Right cardiac atrium (tissue), 5 donors: ENCODE results near the gene PKP3. TPM values are rescaled to one million over a fixed set of nuclear protein-coding genes. Genes with fewer than 3 reads are reported as not detected.

ENCODE experiments used
- ATAC-seq, 2 donors: fragments of 200-7000 bp; cut with Tn5 transposase; one replicate each; pipeline versions ENCODE4 v1.8.0 to v1.9.1; 2020; ENCODE audit warnings: moderate library complexity in 2 of 2, mild to moderate bottlenecking in 1 of 2
- DNase-seq, 3 donors: peaks; one replicate each; pipeline ENCODE4 v3.0.0-alpha.2; 2020
- H3K27ac ChIP-seq: one replicate; pipeline ENCODE4 v1.5.1; 2013; ENCODE audit warnings: mild to moderate bottlenecking, low read length, control low read depth, moderate library complexity
- H3K27me3 ChIP-seq: one replicate; pipeline ENCODE4 v1.6.1; 2013; ENCODE audit not compliant: control insufficient read depth, insufficient read depth
- H3K4me1 ChIP-seq: one replicate; pipeline ENCODE4 v1.6.1; 2013; ENCODE audit warnings: low read length; ENCODE audit not compliant: control insufficient read depth, insufficient read depth
- H3K4me3 ChIP-seq: one replicate; pipeline ENCODE4 v1.5.1; 2013; ENCODE audit warnings: low read length, control low read depth
- H3K9me3 ChIP-seq: one replicate; pipeline ENCODE4 v1.6.1; 2013; ENCODE audit warnings: low read length; ENCODE audit not compliant: control insufficient read depth
- WGBS: extraction: QIAGEN DNeasy Blood & Tissue Kit; methylation state at CpG from one replicate; pipeline ENCODE4 v1.1.7; 2013; 5-methylcytosine and 5-hydroxymethylcytosine counted together
- intact Hi-C, 4 donors: fragments of 100-400 bp; cut with DNase I; formaldehyde crosslinking; loops; one replicate each; pipeline versions ENCODE4 v1.11.0 to v1.14.0; 2022 to 2023
- polyA plus RNA-seq: library from polyadenylated mRNA; stranded (reverse); fragments of 200-250 nt; gene quantifications from one replicate; pipeline ENCODE4 v1.2.3, GENCODE V29; 2013
- total RNA-seq, 4 donors: library from RNA; stranded (reverse); fragmentation: NEBNext Ultra II Directional; extraction: Animal tissue kit (Norgen Biotek cat#: 25700); gene quantifications; one replicate each; pipeline ENCODE4 v1.2.1, GENCODE V29; 2021
- donor health status: healthy with polysubstance abuse.
- donor health status: DM: no; HTN: yes; CAD: no.
- donor health status: DM: no; HTN: no; CAD: no.
- donor health status: DM: no; HTN: yes; CAD: no; lungs with severe emphysema.
- donor health status: DM: yes; HTN: yes; CAD: no.

PKP3 gene
- total and polyA plus RNA-seq, 5 donors, result 0.26 to 0.88 (median 0.40) TPM

DNA sequence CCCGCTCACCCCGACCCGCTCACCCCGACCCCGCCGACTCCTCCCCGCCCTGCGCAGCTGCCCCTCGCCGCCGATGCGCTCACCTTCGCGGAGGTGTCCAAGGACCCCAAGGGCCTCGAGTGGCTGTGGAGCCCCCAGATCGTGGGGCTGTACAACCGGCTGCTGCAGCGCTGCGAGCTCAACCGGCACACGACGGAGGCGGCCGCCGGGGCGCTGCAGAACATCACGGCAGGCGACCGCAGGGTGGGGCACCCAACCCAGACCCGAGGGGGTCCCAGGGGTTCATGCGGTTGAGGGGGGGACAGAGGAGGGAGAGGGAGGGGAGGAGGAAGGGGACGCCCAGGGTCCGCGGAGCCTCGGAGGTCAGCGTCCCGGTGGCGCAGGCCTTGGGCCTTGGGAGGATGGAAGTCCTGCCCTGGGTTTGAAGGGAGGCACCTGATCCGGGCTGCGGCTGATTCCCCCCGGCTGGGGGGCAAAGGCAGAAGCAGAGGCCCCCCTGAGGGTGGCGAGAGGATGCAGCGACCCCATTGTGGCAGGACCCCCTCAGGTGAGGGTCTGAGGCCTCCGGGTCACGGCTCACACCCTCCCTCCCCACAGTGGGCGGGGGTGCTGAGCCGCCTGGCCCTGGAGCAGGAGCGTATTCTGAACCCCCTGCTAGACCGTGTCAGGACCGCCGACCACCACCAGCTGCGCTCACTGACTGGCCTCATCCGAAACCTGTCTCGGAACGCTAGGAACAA is 9.2 kb downstream of the PKP3 start:
- Histone ChIP-seq H3K27me3 (no peaks in the 10 kb centered on the region), H3K4me3 (no peak overlapping the region), H3K27ac (no peak overlapping the region), H3K4me1 (no peaks in the 10 kb centered on the region), H3K9me3 (no peaks in the 10 kb centered on the region)
- DNase-seq (peak in 2 of 3 donors; percentile 47 to 65), ATAC-seq (no peak)
- WGBS, result 91% methylated on average over 55 of the region's 55 CpGs
- intact Hi-C loops, result no loop called here

DNA sequence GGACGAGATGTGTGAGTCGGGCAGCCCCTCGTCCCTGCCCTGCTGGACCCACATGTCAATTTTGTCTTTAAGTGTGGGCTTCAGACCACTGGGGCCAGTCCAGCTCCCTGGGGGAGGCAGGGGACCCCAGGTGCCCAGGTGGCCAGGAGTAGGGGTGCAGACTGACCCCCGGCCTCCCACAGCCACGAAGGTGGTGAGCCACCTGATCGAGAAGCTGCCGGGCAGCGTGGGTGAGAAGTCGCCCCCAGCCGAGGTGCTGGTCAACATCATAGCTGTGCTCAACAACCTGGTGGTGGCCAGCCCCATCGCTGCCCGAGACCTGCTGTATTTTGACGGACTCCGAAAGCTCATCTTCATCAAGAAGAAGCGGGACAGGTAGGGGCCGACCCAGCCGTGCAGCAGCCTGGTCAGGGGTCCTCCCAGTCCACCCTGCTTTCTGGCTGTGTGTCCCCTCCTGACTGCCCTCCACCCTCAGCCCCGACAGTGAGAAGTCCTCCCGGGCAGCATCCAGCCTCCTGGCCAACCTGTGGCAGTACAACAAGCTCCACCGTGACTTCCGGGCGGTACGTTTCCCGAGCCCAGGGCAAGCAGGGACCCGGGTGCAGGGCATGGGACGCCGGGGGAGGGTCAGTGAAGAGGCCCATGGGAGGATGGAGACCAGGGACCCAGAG is 9.9 kb downstream of the PKP3 start:
- 90% methylated on average over 27 of the region's 27 CpGs for WGBS
- peak in 2 of 3 donors; percentile 59 to 62 for DNase-seq
- intact Hi-C loops, result no loop called here

DNA sequence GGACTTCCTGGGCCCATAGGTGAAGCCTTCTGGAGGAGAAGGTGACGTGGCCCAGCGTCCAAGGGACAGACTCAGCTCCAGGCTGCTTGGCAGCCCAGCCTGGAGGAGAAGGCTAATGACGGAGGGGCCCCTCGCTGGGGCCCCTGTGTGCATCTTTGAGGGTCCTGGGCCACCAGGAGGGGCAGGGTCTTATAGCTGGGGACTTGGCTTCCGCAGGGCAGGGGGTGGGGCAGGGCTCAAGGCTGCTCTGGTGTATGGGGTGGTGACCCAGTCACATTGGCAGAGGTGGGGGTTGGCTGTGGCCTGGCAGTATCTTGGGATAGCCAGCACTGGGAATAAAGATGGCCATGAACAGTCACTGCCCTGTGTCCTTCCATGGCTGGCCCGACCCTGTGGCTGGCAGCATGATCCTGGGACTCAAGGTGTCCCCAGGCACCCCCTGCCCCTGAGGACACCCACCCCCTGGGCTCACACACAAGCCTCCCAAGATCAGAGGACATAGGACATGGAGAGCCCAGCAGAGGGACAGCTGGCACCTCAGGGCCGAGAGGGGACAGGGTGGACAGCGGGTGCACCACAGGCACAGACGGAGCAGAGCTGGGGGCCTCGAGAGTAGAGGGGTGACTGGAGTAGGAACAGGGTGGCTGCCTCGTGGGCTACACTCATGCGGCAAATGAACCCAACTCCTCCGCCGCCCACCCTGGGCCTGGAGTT is 10.7 kb downstream of the PKP3 start:
- intact Hi-C loops, result no loop called here
- WGBS, result 92% methylated on average over 14 of the region's 14 CpGs
- peak in 2 of 3 donors; percentile 47 to 64 for DNase-seq
- no peak overlapping the region for H3K27ac ChIP-seq
- no peak for ATAC-seq
- H3K4me1 ChIP-seq, result no peaks in the 10 kb centered on the region
- no peaks in the 10 kb centered on the region for H3K27me3 ChIP-seq
- no peaks in the 10 kb centered on the region for H3K9me3 ChIP-seq
- H3K4me3 ChIP-seq, result no peak overlapping the region

More for the DNA sequence above, 9.9 kb downstream of the PKP3 start:
- Histone ChIP-seq H3K27me3 (no peaks in the 10 kb centered on the region), H3K4me1 (no peaks in the 10 kb centered on the region), H3K27ac (no peak overlapping the region), H3K4me3 (no peak overlapping the region), H3K9me3 (no peaks in the 10 kb centered on the region)
- ATAC-seq, result no peak

DNA sequence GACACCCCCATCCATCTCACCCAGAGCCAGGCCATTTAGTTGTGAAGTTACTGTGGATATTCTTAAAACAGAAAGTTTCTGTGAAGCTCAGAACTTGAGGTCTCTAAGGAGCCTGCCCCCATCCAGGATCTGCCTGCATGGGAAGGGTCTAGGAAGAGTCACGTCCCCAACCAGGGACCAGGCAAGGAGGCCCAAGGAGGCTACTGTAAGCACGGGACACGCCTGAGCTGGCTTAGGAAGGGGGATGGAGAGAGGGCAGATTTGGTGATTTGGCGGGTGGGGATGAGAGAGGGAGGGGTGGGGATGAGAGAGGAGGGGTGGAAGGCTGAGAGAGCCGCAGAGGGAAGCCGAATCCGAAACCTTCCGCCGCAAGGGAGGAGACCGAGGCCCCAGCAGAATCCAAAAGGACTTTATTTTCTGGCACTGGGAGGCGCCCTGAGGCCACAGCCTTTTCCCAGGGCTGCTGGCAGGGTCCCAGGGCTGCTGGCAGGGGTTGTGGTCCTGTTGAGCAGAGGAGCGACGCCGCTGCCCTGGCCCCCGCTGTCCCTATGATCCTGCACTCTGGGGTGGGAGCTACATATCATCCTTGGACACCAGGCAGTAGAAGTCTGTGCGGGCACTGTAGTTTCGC is 11.4 kb downstream of the PKP3 start:
- peak; percentile 3 to 22 for ATAC-seq
- WGBS, result 57% methylated on average over 17 of the region's 17 CpGs
- Histone ChIP-seq H3K9me3 (no peaks in the 10 kb centered on the region), H3K4me3 (no peak overlapping the region), H3K27me3 (no peaks in the 10 kb centered on the region), H3K4me1 (no peaks in the 10 kb centered on the region), H3K27ac (no peak overlapping the region)
- peak; percentile 82 to 93 (median 91) for DNase-seq
- intact Hi-C loops, result no loop called here

DNA sequence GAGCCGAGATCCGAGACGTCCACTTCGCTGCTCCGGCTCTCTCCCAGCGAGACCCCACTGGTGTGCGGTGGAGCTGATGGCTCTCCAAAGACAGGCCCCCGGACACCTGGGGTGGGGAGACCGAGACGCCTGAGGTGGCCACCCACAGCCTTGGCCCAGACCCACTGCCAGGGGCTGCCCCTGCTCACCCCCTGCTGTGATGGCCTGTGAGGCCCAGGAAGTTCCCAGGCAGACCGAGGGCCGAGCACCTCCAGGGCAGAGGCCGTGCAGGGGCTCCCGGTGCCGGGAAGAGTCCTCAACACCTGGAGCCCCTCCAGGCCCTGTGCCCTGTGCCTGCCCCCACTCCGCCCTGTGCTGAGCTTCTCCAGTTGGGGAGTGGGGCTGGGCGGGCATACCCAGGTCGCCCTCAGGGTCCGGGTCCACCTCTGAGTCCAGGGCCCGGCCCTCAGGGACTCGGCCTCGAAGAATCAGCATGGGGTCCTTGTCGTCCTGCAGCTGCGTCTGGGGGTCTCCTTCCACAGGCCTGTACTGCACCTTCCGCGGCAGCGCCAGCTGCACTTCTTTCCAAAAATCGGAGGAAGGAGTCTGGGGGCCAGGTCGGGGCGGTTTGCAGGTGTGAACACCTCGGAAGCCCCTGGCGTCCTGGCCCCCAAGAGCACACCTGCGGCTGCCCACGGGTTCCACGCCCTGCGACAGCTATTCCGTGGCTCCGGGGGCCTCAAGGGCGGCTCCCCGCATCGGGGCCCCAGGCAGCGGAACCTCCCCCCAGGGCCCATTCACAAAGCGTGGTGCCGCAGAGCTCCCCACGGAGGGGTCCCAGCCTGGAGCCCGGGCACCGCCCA is 12.2 kb downstream of the PKP3 start:
- H3K27ac ChIP-seq, result no peak overlapping the region
- H3K9me3 ChIP-seq, result no peaks in the 10 kb centered on the region
- ATAC-seq (peak; percentile 8 to 13), DNase-seq (peak in 2 of 3 donors; percentile 67 to 74)
- WGBS, result 60% methylated on average over 47 of the region's 47 CpGs
- H3K27me3 ChIP-seq, result no peaks in the 10 kb centered on the region
- intact Hi-C loops, result no loop called here
- H3K4me1 ChIP-seq, result no peaks in the 10 kb centered on the region
- H3K4me3 ChIP-seq, result peak overlapping the region; percentile 64

DNA sequence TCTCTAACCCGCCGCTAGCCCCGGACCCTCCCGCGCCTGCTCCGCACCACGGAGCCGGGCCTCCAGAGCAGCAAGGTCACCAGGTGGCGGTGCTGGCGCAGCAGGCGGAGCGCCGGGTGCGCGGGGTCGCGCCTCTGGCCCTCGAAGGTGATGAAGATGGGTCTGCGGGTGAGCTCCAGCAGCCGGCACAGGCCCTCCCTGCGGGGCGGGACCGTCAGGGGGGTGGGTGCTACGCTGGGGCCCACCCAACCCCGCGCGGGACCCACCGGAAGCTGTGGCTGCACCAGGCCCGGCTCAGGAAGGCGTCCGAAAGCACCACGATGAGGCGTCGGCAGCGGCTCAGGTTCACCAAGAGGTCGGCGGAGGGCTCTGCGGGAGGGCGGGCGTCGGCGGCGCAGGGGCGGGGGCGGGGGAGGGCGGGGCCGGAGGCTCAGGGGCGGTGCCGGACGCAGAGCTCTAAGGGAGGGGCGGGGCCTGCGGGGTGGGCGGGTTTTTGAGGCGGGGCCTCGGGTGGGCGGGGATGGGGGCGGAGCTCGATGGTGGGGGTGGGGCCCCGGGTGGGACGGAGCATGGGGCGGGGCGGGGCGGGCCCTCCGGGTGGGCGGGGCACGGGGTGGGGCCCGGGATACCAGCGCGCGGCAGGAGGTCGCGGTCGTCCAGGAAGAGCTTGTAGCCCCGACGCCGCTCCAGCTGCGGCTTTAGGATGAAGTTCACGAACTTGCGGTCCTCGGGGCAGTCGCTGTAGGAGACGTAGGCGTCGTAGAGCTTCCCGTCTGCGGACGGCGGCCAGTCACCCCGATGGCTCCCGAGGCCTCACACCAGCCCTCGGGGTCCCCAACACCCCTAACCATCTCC is 13.0 kb downstream of the PKP3 start:
- H3K27ac ChIP-seq, result peak overlapping the region; percentile 48
- DNase-seq, result peak; percentile 89 to 95 (median 95)
- no peaks in the 10 kb centered on the region for H3K9me3 ChIP-seq
- H3K27me3 ChIP-seq, result no peaks in the 10 kb centered on the region
- peak; percentile 78 to 83 for ATAC-seq
- intact Hi-C loops, result no loop called here
- H3K4me1 ChIP-seq, result no peaks in the 10 kb centered on the region
- H3K4me3 ChIP-seq, result peak overlapping the region; percentile 64
- 7% methylated on average over 88 of the region's 91 CpGs for WGBS

DNA sequence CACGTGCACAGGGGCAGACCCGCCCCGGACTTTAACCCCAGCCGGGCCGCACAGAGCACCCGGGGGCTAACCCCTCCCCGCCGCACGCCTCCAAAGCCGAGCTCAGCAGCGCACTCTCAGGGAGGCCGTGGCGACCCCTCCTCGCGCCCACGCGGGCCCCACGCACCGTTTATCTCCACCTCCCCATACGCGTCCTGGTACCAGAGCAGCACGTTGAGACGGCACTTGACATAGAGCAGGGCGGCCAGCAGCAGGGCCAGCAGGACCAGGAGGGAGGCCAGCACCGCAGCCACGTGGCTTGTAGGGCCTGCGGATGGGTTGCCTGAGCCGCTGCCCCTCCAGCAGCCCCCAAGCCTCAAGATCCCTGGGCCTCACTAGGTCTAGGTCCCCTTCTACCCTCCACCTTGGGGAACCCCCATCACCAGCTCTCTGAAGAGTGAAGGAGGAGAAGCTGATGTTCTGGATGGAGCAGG is 13.7 kb downstream of the PKP3 start:
- DNase-seq, result peak in 1 of 3 donors; percentile 69
- Histone ChIP-seq H3K27ac (no peak overlapping the region), H3K4me1 (no peaks in the 10 kb centered on the region), H3K9me3 (no peaks in the 10 kb centered on the region), H3K27me3 (no peaks in the 10 kb centered on the region), H3K4me3 (no peak overlapping the region)
- intact Hi-C loops, result no loop called here
- 73% methylated on average over 28 of the region's 28 CpGs for WGBS
- no peak for ATAC-seq

DNA sequence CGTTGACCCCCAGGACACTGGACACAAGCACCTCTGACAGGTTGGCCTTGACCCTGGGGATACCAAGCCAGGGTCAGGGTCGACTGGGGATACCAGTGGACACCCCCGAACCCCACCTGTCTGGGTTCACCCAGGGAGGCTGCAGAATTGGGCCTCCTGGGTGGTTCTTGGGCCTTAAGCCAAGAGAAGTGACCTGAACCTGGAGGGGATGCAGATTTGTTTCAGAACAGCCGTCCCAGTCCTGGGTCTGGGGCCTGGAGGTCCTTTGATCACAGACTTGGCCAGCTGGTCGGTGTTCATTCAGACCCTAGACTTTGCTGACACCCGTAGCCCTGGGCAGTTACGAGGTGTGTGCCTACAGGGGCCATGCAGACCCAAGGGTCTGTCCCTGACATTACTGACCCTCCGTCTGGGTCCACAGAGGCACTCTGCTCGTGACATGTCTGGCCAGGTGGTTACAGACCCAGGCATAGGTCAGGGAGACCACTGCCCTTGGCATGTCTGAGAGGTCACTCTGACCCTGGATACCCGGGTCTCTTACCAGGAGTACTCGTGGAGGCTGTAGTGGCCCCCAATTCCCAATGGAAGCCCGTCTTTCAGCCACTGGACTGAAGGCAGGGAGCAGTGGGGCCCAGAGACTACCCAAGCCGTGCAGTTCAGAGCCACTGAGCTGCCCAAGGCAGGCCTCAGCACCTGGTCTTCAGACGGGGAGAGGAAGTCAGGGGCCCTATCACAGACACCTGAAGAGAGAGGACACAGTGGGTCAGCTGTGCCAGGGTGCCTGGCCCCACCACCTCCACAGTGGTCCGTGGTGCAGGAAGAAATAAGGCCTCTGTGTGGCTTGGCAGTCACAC is 14.4 kb downstream of the PKP3 start:
- intact Hi-C loops, result no loop called here
- Histone ChIP-seq H3K4me1 (no peaks in the 10 kb centered on the region), H3K27me3 (no peaks in the 10 kb centered on the region), H3K27ac (no peak overlapping the region), H3K4me3 (no peak overlapping the region), H3K9me3 (no peaks in the 10 kb centered on the region)
- peak in 2 of 3 donors; percentile 65 to 67 for DNase-seq
- no peak for ATAC-seq
- 89% methylated on average over 15 of the region's 15 CpGs for WGBS

DNA sequence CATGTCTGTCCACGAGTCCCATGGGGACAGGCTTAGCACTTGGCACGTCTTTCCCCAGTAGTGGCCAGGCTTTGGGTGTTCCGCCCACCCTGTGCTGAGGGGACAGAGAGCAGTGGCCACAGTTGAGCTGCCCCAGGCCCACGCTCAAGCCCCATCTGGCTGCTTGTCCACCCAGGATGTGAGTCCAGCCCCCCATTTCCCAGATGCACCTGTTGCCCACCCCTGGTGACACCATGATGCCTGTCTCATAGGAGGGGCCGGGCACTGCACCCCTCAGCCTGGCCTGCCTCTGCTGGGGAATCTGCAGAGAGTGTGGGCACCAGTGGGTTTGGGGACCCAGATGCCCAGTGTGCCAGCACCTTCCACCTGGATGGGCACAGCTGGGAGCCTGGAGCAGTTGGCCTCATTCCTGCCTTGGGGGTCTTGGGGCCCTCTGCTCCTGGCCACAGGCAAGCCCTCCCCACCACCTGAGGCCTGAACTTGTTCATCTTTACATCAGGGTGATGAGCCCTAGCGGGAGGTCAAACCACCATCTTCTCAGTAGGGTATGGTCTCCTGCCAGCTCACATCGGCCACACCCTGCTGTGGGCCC is 15.1 kb downstream of the PKP3 start:
- intact Hi-C loops, result no loop called here
- peak in 2 of 3 donors; percentile 52 to 56 for DNase-seq
- no peaks in the 10 kb centered on the region for H3K27me3 ChIP-seq
- H3K27ac ChIP-seq, result no peak overlapping the region
- no peak overlapping the region for H3K4me3 ChIP-seq
- H3K4me1 ChIP-seq, result no peaks in the 10 kb centered on the region
- 81% methylated on average over 7 of the region's 7 CpGs for WGBS
- no peaks in the 10 kb centered on the region for H3K9me3 ChIP-seq
- no peak for ATAC-seq
